Skeletal muscle satellite cell (primary cell): ENCODE results near the gene ACLY.

Experiments
- H3K27me3 ChIP-seq: 2 replicates; pipeline ENCODE4 v1.7.0; 2013; ENCODE audit warnings: low read length; ENCODE audit not compliant: control insufficient read depth, insufficient read depth
- H3K36me3 ChIP-seq: 2 replicates; pipeline ENCODE4 v1.7.0; 2013; ENCODE audit warnings: mild to moderate bottlenecking, control low read depth, low read length; ENCODE audit not compliant: insufficient read depth
- H3K4me1 ChIP-seq: 2 replicates; pipeline ENCODE4 v1.7.0; 2013; ENCODE audit warnings: low read length; ENCODE audit not compliant: control insufficient read depth, insufficient read depth
- H3K4me2 ChIP-seq: 2 replicates; pipeline ENCODE4 v1.7.0; 2013; ENCODE audit warnings: mild to moderate bottlenecking, low read length
- H3K4me3 ChIP-seq: 2 replicates; pipeline ENCODE4 v1.7.0; 2013; ENCODE audit warnings: low read length
- H3K9ac ChIP-seq: 2 replicates; pipeline ENCODE4 v1.7.0; 2013; ENCODE audit warnings: mild to moderate bottlenecking, low read depth, low read length, moderate library complexity
- H3K9me3 ChIP-seq: replicated peaks from 2 replicates; pipeline ENCODE4 v1.7.0; 2013; ENCODE audit warnings: mild to moderate bottlenecking, control low read depth, low read length

The ACLY gene

DNA sequence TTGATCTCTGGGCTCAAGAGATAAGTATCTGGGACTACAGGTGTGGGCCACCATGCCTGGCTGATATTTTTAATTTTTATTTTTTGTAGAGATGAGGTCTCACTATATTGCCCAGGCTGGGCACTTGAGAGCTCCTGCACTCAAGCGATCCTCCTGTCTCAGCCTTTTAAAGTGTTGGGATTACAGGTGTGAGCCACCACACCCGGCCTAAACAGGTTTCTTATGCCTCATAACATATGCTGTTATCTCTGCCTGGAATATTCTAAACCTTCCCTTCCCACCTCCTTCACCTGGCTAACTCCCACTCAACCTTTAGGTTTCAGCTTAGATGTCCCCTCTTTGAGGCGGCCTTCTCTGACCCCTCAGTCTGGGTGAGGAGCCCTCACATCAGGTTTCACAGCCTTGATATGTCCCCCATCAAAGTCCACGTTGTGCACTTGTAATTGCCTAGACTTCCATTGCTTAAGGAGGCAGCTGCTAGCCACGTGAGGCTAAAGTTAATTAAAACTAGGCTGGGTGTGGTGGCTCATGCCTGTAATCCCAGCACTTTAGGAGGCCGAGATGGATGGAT lies 39.2 kb upstream of the ACLY start:
- Histone ChIP-seq H3K4me3 (no peak overlapping the region), H3K36me3 (no peaks in the 10 kb centered on the region), H3K4me1 (peaks cover 15% of the 10 kb centered on the region), H3K4me2 (no peak overlapping the region), H3K27me3 (peaks cover 3% of the 10 kb centered on the region), H3K9me3 (no peaks in the 10 kb centered on the region), H3K9ac (no peak overlapping the region)

DNA sequence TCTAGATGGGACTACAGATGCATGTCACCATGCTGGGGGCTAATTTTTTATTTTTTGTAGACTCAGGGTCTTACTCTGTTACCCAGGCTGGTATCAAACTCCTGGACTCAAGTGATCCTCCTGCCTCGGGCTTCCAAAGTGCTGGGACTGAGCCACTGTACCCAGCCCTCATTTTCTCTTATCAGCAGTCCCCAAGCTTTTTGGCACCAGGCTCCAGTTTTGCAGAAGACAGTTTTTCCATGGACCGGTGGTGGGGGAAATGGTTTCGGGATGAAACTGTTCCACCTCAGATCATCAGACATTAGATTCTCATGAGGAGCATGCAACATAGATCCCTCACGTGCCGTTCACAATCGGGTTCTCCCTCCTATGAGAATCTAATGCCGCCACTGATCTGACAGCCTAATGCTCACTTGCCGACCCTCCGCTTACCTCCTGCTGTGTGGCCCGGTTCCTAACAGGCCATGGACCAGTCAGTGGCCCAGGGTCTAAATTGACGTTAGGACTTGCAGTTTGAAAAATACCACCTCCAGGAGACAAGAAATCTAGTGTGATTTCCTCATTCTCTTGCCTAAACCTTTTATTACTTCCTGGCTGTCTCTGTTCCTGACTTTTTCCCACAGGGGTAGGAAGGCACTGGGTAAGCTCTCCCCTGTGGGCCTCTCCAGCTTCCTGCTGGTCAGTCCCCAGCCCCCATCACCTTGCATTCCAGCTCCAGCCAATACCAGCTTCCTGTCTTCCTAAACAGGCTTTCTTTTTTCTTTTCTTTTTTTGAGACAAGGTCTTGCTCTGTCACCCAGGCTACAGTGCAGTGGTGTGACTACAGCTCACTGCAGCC lies 38.5 kb upstream of the ACLY start:
- no peak overlapping the region for H3K4me2 ChIP-seq
- H3K4me3 ChIP-seq = no peak overlapping the region
- no peaks in the 10 kb centered on the region for H3K9me3 ChIP-seq
- peaks cover 15% of the 10 kb centered on the region for H3K4me1 ChIP-seq
- H3K36me3 ChIP-seq = no peaks in the 10 kb centered on the region
- peaks cover 1% of the 10 kb centered on the region for H3K27me3 ChIP-seq
- H3K9ac ChIP-seq = no peak overlapping the region

DNA sequence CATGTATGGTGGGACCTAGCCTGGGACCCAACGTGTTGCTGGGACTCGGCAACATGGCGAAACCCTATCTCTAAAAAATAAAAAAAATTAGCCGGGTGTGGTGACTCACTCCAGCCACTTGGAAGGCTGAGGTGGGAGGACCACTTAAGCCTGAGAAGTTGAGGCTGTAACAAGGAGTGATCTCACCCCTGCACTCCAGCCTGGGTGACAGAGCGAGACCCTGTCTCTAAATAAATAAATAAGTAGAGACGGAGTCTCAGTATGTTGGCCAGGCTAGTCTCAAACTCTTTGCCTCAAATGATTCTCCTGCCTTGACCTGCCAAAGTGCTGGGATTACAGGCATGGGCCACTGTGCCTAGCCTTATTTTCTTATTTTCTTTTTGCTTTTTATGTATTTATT lies 37.8 kb upstream of the ACLY start:
- H3K9me3 ChIP-seq = no peaks in the 10 kb centered on the region
- H3K4me3 ChIP-seq = no peak overlapping the region
- H3K36me3 ChIP-seq = no peaks in the 10 kb centered on the region
- peaks cover 15% of the 10 kb centered on the region for H3K4me1 ChIP-seq
- H3K27me3 ChIP-seq = no peaks in the 10 kb centered on the region
- no peak overlapping the region for H3K4me2 ChIP-seq
- no peak overlapping the region for H3K9ac ChIP-seq

DNA sequence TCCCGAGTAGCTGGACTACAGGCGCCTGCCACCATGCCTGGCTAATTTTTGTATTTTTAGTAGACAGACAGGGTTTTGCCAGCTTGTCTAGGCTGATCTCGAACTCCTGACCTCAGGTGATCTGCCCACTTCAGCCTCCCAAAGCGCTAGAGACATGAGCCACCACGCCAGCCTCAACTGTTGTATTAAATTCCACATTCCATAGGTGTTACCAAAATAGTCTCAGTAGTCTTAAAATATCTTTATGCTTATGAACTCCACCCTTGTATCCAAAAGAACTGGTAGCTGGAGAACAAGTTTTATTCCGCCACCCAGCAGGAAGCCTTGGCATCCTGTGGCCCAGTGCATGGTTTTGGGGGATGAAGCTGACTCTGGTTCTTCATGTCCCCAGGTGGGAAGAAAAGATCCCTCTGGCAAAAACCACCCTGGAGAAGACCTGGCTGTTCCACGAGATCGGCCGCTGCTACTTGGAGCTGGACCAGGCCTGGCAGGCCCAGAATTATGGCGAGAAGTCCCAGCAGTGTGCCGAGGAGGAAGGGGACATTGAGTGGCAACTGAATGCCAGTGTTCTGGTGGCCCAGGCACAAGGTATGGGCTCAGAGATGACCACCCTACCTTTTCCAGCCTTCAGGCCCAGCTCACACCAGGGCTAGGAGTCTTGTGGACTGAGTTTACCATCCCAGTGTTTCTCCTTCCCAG lies 30.2 kb upstream of the ACLY start:
- no peak overlapping the region for H3K9ac ChIP-seq
- H3K4me2 ChIP-seq = no peak overlapping the region
- H3K36me3 ChIP-seq = no peaks in the 10 kb centered on the region
- no peaks in the 10 kb centered on the region for H3K27me3 ChIP-seq
- no peak overlapping the region for H3K4me3 ChIP-seq
- no peaks in the 10 kb centered on the region for H3K9me3 ChIP-seq
- no peaks in the 10 kb centered on the region for H3K4me1 ChIP-seq

DNA sequence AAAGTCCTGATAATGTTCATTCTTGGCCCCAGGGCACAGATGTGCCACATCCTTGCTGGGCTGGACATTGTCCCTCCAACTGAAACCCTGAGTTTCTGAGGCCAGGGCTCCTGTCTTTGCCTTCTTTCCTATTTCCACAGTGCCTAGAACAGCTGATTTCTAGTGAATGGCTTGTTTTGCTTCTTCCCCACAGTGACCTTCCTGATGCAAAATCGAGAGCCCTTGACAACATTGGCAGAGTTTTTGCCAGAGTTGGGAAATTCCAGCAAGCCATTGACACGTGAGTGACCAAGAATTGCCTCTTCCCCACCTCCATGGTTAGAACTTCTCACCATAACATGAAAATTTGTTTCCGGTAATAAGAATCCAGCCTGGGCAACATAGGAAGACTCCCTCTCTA lies 26.2 kb upstream of the ACLY start:
- Histone ChIP-seq H3K36me3 (no peaks in the 10 kb centered on the region), H3K27me3 (no peaks in the 10 kb centered on the region), H3K9ac (no peak overlapping the region), H3K4me3 (no peak overlapping the region), H3K9me3 (no peaks in the 10 kb centered on the region), H3K4me1 (no peaks in the 10 kb centered on the region), H3K4me2 (no peak overlapping the region)

DNA sequence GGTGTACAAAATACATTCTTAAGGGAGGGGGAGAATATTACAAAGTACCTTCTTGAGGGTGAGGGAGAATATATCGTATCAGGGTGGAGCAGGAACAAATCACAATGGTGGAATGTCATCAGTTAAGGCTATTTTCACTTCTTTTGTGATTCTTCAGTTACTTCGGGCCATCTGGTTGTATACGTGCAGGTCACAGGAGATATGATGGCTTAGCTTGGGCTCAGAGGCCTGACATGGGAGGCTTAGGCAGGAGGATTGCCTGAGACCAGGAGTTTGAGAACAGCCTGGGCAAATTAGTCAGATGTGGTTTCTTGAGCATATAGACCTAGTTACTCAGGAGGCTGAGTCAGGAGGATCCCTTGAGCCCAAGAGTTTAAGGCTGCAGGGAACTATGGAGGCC lies 24.7 kb upstream of the ACLY start:
- H3K4me1 ChIP-seq = no peaks in the 10 kb centered on the region
- no peaks in the 10 kb centered on the region for H3K36me3 ChIP-seq
- no peak overlapping the region for H3K4me3 ChIP-seq
- no peaks in the 10 kb centered on the region for H3K27me3 ChIP-seq
- no peak overlapping the region for H3K9ac ChIP-seq
- H3K4me2 ChIP-seq = no peak overlapping the region
- no peaks in the 10 kb centered on the region for H3K9me3 ChIP-seq

DNA sequence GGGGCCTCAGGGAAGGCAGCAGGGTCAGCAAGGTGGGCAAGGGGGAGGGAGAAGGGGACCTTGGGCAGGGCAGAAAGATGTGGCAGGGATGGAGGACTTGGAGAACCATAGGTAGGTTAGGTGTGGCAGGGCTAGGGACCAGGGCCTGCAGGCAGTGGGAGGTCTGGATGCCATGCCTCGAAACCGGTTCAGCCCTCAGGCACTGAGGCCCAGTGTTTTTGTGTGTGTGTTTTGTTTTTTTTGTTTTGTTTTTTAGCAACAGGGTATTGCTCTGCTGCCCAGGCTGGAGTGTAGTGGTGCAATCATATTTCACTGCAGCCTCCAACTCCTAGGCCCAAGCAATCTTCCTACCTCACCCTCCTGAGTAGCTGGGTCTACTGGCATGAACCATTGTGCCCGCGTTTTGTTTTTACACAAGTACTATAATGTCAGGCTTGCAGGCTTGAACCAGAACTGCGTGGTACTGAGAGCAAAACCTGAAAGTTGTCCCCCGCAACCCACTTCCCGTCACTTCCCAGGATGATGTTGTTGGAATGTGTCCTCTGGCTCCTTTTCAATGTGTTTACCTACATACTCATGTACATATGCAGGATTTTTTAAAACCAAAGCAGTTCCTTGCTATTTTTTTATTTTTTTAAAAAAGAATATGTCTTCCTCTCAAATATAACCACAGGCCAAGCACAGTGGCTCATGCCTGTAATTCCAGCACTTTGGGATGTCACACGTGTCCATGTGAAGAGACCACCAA lies 24.0 kb upstream of the ACLY start:
- H3K27me3 ChIP-seq = no peaks in the 10 kb centered on the region
- no peaks in the 10 kb centered on the region for H3K4me1 ChIP-seq
- no peak overlapping the region for H3K9ac ChIP-seq
- no peaks in the 10 kb centered on the region for H3K36me3 ChIP-seq
- no peak overlapping the region for H3K4me3 ChIP-seq
- H3K4me2 ChIP-seq = no peak overlapping the region
- H3K9me3 ChIP-seq = no peaks in the 10 kb centered on the region

DNA sequence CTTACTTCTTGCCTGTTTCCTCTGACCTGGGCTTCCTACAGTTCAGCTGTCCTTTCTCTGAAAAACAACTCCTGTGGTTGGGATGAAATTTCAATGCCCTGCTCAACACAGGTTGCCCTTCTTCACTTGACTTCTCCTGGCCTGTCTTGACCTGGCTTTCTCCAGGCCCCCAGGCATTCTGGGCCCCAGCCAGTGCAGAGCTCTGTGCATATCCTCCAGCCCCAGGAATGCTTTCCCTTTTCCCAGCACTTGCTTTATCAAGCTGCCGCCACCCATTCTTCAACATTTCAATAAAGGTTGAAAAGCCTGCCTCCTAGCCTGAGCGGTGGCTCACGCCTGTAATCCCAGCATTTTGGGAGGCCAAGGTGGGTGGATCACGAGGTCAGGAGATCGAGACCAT lies 22.4 kb upstream of the ACLY start:
- Histone ChIP-seq H3K4me1 (no peaks in the 10 kb centered on the region), H3K36me3 (no peaks in the 10 kb centered on the region), H3K9ac (no peak overlapping the region), H3K4me3 (no peak overlapping the region), H3K9me3 (no peaks in the 10 kb centered on the region), H3K27me3 (no peaks in the 10 kb centered on the region), H3K4me2 (no peak overlapping the region)

DNA sequence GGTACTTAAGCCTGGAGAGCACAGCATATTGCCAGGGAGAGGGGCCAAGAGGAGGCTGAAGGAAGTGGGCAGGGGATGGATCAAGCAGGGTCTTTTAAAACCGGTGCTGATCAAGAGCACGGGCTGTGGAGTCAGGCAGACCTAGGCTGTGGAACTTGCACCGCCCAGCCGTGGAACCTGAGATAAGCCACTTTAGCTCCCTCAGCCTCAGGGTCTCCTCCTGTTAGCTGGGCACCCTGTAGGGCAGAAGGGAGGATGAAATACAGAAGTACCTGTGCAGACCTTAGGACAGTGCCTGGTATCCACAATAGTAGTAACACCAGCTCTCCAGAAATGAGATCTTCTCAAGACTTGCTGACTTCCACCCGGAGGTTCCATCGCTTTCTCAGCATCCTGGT lies 20.9 kb upstream of the ACLY start:
- Histone ChIP-seq H3K36me3 (no peaks in the 10 kb centered on the region), H3K4me1 (no peaks in the 10 kb centered on the region), H3K4me2 (no peak overlapping the region), H3K9me3 (no peaks in the 10 kb centered on the region), H3K9ac (no peak overlapping the region), H3K27me3 (no peaks in the 10 kb centered on the region), H3K4me3 (no peak overlapping the region)

DNA sequence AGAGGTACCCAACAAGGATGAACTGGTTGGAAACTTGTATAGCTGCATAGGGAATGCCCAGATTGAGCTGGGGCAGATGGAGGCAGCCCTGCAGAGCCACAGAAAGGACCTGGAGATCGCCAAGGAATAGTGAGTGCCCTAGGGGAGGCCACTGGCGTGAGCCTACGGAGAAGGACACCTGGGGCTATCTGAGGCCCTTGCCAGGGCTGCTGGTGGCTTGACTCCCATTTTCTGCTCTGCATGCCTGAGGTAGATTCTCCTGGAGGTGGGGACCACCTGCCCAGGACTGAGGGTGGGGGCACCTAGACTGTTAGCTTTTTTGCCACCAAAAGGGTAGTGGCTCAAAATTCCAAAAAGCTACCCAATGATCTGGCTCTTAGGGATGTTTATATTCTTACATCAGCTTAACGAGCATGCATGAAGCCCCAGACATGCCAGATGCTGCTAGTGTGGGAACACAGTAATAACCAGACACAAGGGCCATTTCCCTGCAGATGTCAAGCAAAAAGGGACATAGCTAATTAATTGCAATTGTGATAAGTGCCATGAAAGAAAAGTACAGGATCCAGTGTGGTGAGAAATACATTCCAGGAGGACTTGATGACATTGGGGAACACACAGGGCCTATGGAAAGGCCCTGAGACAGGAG lies 20.4 kb upstream of the ACLY start:
- H3K4me2 ChIP-seq = no peak overlapping the region
- H3K36me3 ChIP-seq = no peaks in the 10 kb centered on the region
- no peaks in the 10 kb centered on the region for H3K27me3 ChIP-seq
- H3K4me1 ChIP-seq = no peaks in the 10 kb centered on the region
- H3K9me3 ChIP-seq = no peaks in the 10 kb centered on the region
- no peak overlapping the region for H3K9ac ChIP-seq
- no peak overlapping the region for H3K4me3 ChIP-seq
